RKO (cell line): Measurements from ENCODE around the gene CHD8.
"Not testable (repeated sequence)": the region's sequence is repeated elsewhere in the genome, so short reads cannot be mapped to it uniquely, and the experiment has no call there.

ENCODE experiments used
- DNase-seq: peaks from one replicate; pipeline ENCODE4 v3.0.0-alpha.2; 2016; ENCODE audit warnings: low spot score

The CHD8 gene

GRCh38 chr14:21455912-21456667 is at the start of gene CHD8:
TSS of gene CHD8 (minus strand) at chr14:21456123. CDS start at chr14:21431643, 24,480 bp downstream.
- peak; percentile 100 for DNase-seq

GRCh38 chr14:21505012-21505553 is 49.2 kb upstream of the CHD8 start:
- DNase-seq: no peak

GRCh38 chr14:21503376-21503775 is 47.5 kb upstream of the CHD8 start:
- DNase-seq: no peak

GRCh38 chr14:21501568-21501967 is 45.6 kb upstream of the CHD8 start:
- DNase-seq: no peak

DNA sequence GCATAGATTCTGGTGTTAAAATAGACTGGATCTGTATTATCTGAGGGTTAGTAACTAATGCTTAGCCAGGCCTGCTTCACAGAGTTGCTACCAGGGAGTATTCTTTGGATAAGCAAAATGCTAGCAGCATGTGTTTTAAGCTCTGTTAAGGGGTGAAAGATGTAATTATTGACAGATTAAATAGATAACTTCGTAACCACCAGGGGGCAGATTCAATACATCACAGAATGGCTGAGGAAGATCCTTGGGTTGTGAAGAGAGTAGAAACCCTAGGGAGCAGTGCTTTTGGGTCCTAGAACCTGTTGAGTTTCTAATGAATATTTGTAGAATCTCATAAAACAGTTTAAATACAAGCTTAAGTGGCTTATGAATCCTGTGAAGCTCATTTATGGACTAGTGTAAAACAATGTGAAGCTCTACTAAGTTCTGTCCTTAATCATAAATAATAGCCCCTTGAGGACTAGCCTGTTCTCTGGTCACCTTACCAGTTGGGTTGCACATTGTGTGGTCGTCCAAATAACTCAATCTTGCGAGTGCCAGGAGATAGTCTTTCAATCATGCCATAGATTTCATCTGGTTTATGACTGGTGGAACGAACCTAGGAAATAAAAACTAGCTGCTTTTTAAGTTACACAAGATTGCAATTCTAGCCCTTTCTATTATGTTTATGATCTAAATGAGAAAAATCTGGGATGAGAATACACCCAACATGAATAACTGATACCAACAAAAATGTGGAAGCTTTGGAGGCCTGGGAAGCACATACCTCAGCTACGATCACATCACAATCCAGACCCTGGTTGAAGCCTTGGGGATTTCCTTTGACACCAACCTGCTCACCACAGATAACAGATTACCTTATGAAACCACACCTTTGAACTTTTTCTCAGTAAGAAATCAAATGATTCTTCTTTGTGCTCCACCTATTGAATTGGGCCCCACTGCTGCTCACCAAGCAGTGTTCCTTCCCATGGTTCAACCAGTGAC is 42.9 kb upstream of the CHD8 start:
- DNase-seq: peak; percentile 65

DNA sequence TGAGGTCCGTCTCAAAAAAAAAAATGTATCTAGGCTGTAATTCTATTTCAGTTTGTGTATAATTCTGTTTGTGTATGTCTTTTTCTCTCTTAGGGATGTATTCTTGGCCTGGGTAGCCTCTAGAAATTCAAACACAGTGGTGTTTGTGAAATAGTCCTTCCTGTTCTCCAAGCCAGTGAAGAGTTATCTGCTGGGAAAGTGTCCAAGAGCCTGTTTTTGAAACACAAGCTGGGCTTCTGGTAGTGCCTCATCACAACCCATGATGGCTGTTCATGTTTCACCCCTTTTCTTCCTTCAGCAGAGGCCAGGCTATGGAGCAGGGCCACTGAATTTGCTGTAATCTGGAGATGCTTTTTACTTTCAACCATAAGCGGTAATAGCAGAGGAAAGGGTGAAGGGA is 40.5 kb upstream of the CHD8 start:
- DNase-seq: no peak

GRCh38 chr14:21494902-21495762 is 39.2 kb upstream of the CHD8 start:
- no peak for DNase-seq

GRCh38 chr14:21486640-21487087 is 30.7 kb upstream of the CHD8 start:
- no peak for DNase-seq

DNA sequence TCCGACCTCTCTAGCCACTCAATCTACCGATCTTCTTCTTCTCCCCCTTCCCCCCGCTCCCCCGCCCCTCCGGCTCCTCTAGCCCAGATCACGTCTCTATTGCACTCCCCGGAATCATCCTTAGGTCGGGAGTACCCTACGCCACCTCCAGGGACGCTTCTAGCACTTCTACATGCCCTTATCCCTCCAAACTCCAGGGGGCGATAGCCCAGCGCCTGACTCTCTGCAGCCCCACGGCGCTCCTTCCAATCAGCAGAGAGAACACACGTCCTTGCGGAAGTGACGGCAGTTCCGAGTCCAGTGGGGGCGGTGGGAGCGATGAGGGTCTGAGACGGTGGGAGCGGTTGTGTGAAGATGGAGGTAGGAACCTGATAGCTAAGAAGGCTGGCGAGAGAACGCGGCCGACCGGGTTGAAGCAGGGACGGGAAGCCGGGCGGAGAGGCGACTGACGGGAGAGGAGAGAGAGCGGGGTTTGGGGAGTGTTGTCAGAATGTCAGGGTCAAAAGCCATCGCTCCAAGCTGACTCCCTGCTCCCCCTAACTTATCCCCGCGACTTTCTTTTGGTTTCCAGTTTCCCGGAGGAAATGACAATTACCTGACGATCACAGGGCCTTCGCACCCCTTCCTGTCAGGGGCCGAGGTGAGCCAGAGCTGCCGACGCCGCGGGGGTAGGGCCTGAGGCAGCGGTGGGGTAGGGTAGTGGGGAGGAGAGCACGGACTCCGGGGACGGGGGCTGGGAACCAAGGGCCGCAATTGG is 21.2 kb upstream of the CHD8 start, which contains the start of the genes RAB2B and TOX4:
Gene RAB2B (minus strand): TSS at position 35 of the 757 bp plus-strand sequence. CDS start 87 bp downstream, outside the sequence.
Gene TOX4 (plus strand): TSS at position 271 of the 757 bp plus-strand sequence. CDS start 84 bp downstream, at position 355.
- peak; percentile 99 for DNase-seq

GRCh38 chr14:21476523-21476924 is 20.6 kb upstream of the CHD8 start:
- DNase-seq: no peak

DNA sequence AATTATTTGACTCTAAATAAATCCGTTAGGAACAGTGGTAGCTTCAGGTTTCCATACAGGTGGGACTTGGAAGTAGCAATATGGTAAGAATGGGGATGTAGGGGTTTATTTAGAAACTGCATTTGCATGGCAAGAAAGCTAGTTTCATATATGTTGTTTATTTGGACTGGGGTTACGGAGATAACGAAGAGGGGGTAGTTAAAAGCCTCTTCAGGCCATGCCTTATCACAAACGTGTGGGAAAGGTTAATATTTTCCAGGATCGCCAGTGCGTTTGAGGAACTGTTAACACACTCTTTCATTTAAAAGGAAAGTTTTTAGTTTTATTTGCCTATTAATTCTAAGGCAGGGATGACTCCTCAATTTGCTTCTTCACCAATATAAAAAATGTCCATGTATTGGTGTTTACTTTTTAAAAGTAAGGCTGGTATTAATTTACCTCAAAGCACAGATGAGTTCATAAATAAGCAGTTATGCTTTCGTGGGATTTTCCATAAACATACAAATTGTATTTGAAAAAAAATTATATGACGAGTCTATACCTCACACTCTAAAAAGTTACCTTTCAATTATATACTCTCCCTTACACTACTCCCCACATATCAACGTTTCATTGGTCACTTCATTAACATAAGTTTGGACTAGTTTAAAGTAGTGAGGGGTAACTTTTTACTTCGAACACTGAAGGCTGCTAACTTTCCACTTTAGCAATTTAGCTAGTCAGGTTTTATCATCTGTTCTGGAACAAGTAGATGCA is 20.0 kb upstream of the CHD8 start:
- peak; percentile 43 for DNase-seq

GRCh38 chr14:21467616-21468015 is 11.7 kb upstream of the CHD8 start:
- DNase-seq: no peak

DNA sequence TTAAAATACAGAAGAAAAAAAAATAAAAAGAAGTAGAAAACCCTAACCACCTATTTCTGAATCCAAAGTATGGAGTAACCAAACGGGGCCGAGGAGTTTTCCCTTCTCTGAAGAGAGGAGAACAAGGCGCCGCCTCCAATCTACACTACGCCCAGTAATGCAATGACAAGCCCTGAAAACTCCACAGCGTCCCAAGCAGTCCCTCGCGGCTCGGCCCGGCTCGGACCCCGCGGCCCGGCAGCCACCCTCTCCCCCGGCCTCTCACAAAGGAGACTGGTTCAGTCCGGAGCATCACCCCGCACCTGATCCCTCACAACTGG is 371 bp downstream of the CHD8 start:
- DNase-seq: no peak

- peak; percentile 63 for DNase-seq
These were observed 929 bp downstream of the CHD8 start for GRCh38 chr14:21454843-21455544.

DNA sequence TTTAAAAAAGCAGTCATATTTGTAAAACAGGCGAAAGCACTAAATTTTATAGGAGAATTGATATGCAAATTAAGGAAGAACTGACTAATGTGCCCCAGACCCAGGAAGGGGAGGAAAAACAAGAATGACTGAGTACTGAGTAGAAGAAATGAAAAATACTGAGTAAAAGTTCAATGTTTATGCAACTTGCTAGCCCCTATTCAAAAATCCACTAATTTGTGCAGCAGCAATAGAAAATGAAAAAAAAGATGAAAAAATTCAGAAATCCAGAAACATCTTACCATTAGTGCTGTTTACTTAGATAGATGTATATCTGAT is 6.1 kb downstream of the CHD8 start:
- no peak for DNase-seq

GRCh38 chr14:21442657-21443056 is 13.3 kb downstream of the CHD8 start:
- not testable (repeated sequence) for DNase-seq

- no peak for DNase-seq
These were observed 15.1 kb downstream of the CHD8 start for GRCh38 chr14:21440859-21441258.

DNA sequence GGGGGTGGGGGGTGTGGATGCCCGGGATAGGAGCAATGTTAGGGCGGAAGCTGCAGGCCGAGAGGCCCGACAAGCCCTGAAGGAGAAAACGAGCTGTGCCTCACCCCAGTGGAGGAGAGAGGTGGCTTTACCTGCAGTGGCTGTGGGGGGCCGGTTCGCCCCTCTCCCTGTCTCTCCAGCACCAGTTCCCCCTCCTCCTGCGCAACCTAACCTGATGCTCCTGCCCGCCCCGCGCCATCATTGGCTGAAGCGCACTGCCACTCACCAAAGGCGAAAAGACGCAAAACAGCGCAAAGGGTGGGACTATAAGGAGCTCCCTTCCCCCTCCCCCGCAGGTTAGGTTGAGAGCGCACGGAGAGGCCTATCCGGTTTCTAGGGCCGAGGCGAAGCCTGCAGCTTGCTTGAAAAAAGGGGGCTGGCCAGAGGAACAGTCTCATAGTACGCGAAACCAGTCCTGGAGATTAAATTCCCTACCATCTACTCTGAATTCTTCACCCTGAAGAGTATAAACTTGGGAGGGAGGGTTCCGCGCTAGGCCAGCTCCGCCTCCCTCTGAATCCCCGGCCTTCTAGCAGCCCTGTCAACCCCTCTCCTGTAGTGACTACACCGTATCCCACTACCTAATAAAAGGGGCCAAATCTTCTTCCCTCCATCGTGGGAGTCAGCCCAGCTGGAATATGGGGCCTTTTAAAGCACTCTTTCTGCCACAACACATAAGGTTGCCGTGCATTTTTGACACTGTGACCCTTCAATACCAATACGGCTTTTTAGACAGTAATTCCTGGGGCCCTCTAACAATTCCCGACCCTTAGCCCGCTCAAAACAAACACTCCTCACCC is 18.6 kb downstream of the CHD8 start:
- peak; percentile 97 for DNase-seq
